Neural progenitor cell (in vitro differentiated cells): ENCODE measurements around the gene NPC1L1.

Experiments
- CTCF ChIP-seq: fragments of 200-600 bp; sonication (generic); IDR thresholded peaks from 2 replicates; pipeline ENCODE4 v1.5.1; 2017; ENCODE audit warnings: antibody characterized with exemption, mild to moderate bottlenecking
- EZH2 ChIP-seq: fragments of 200-600 bp; sonication (generic); IDR thresholded peaks from 2 replicates; pipeline ENCODE4 v1.6.1; 2017; ENCODE audit warnings: antibody characterized with exemption, mild to moderate bottlenecking, moderate library complexity

- TF ChIP-seq EZH2 (no peak), CTCF (no peak)
Measured at GRCh38 chr7:44535348-44536064, 5.6 kb downstream of the NPC1L1 start.
